T follicular helper cell (primary cell): ENCODE measurements around the gene KLHL17.
"Not testable (repeated sequence)": the region's sequence is repeated elsewhere in the genome, so short reads cannot be mapped to it uniquely, and the experiment has no call there.

ENCODE experiments used
- DNase-seq: peaks from one replicate; pipeline ENCODE4 v3.0.0-alpha.2; 2020; ENCODE audit warnings: low read depth

The KLHL17 gene

GRCh38 chr1:937521-937920 is 22.9 kb upstream of the KLHL17 start:
- DNase-seq = no peak

GRCh38 chr1:938088-938683 is 22.2 kb upstream of the KLHL17 start:
- no peak for DNase-seq

GRCh38 chr1:938711-939489 is 21.5 kb upstream of the KLHL17 start:
- DNase-seq = no peak

- no peak for DNase-seq
Observed at GRCh38 chr1:939511-940106, 20.8 kb upstream of the KLHL17 start.

- DNase-seq = no peak
Observed at GRCh38 chr1:940107-941014, 20.0 kb upstream of the KLHL17 start.

GRCh38 chr1:941015-941587 is 19.3 kb upstream of the KLHL17 start:
- no peak for DNase-seq

GRCh38 chr1:941588-942383 is 18.6 kb upstream of the KLHL17 start:
- no peak for DNase-seq

GRCh38 chr1:942411-942821 is 18.0 kb upstream of the KLHL17 start:
- DNase-seq = no peak

GRCh38 chr1:942864-943533 is 17.4 kb upstream of the KLHL17 start:
- DNase-seq = no peak

- no peak for DNase-seq
Observed at GRCh38 chr1:943545-944340, 16.6 kb upstream of the KLHL17 start.

- no peak for DNase-seq
Observed at GRCh38 chr1:944341-945325, 15.8 kb upstream of the KLHL17 start.

GRCh38 chr1:945688-946556 is 14.5 kb upstream of the KLHL17 start:
- no peak for DNase-seq

- DNase-seq = not testable (repeated sequence)
Observed at GRCh38 chr1:946811-947210, 13.6 kb upstream of the KLHL17 start.

- no peak for DNase-seq
Observed at GRCh38 chr1:947958-948357, 12.4 kb upstream of the KLHL17 start.

GRCh38 chr1:950268-950667 is 10.1 kb upstream of the KLHL17 start:
- DNase-seq = no peak

GRCh38 chr1:950881-951280 is 9.5 kb upstream of the KLHL17 start:
- DNase-seq = no peak

GRCh38 chr1:951364-951763 is 9.0 kb upstream of the KLHL17 start:
- no peak for DNase-seq
